Type B pancreatic cell (in vitro differentiated cells): ENCODE measurements around the gene SPATA20. TPM values are rescaled to one million over a fixed set of nuclear protein-coding genes. Genes with fewer than 3 reads are reported as not detected.

Experiments
- DNase-seq: peaks from one replicate; pipeline ENCODE4 v3.0.0; 2021; ENCODE audit warnings: mixed read lengths; ENCODE audit not compliant: unreplicated experiment; ENCODE audit errors: extremely low spot score
- H3K27ac Mint-ChIP-seq: 2 replicates; pipeline ENCODE4 v1.8.0; 2021; ENCODE audit warnings: mild to moderate bottlenecking, mixed read lengths
- H3K27me3 Mint-ChIP-seq: 2 replicates; pipeline ENCODE4 v1.8.0; 2021; ENCODE audit warnings: mixed read lengths
- H3K36me3 Mint-ChIP-seq: 2 replicates; pipeline ENCODE4 v1.8.0; 2021; ENCODE audit warnings: mixed read lengths
- H3K4me1 Mint-ChIP-seq: one replicate; pipeline ENCODE4 v1.8.0; 2021; ENCODE audit warnings: mixed read lengths; ENCODE audit not compliant: unreplicated experiment
- H3K4me3 Mint-ChIP-seq: 2 replicates; pipeline ENCODE4 v1.8.0; 2021; ENCODE audit warnings: mild to moderate bottlenecking, mixed read lengths
- H3K9me3 Mint-ChIP-seq: 2 replicates; pipeline ENCODE4 v1.8.0; 2021; ENCODE audit warnings: mixed read lengths
- CTCF ChIP-seq: fragments of 200-600 bp; sonication (generic); conservative IDR thresholded peaks from 2 replicates; pipeline ENCODE4 v1.5.0; 2021; ENCODE audit warnings: antibody characterized with exemption, mild to moderate bottlenecking
- total RNA-seq: library from RNA; stranded (reverse); gene quantifications from 2 replicates; pipeline ENCODE4 v1.2.1, GENCODE V29; 2021; ENCODE audit warnings: low replicate concordance

Gene SPATA20
- total RNA-seq, 1 donor from 2014 or later, result 51.3 TPM

GRCh38 chr17:50576864-50577263 is 29.9 kb downstream of the SPATA20 start:
- no peak for DNase-seq
- peaks cover 7% of the 10 kb centered on the region for H3K36me3 Mint-ChIP-seq
- H3K4me3 Mint-ChIP-seq, result no peak overlapping the region
- no peak for TF ChIP-seq CTCF
- H3K27ac Mint-ChIP-seq, result no peak overlapping the region
- H3K27me3 Mint-ChIP-seq, result peaks cover 5% of the 10 kb centered on the region
- H3K9me3 Mint-ChIP-seq, result no peaks in the 10 kb centered on the region
- H3K4me1 Mint-ChIP-seq, result peaks cover 11% of the 10 kb centered on the region

DNA sequence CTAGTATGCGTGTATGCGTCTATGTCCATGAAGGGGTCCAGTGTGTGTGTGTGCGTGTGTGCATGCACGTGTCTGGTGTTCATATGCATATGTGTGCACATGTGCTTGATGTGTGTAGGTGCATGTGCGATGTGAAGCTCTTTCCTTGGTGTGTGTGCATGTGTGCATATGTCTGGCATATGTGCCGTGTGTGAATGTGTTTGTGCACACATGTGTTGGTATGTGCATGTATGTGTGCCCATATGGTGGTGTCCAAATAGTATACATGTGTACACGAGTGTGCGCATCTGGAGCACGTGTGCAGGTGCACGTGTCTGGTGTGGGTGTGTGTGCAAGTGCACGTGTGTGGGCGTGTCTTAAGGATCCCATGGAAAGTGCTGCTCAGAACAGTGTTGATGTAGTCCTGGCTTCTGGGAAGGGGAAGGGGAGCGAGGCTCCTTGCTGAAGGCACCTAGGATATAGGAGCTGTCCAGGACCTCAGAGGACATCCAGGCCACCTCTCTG is 30.5 kb downstream of the SPATA20 start:
- Mint-ChIP-seq H3K9me3 (no peaks in the 10 kb centered on the region), H3K27me3 (peaks cover 5% of the 10 kb centered on the region)
- no peak for DNase-seq

GRCh38 chr17:50578173-50578572 is 31.2 kb downstream of the SPATA20 start:
- Mint-ChIP-seq H3K27ac (no peak overlapping the region), H3K4me3 (no peak overlapping the region), H3K27me3 (peaks cover 5% of the 10 kb centered on the region), H3K9me3 (no peaks in the 10 kb centered on the region), H3K4me1 (peaks cover 18% of the 10 kb centered on the region), H3K36me3 (peaks cover 7% of the 10 kb centered on the region)
- TF ChIP-seq CTCF, result no peak
- no peak for DNase-seq

More for the DNA sequence above, 30.5 kb downstream of the SPATA20 start:
- Mint-ChIP-seq H3K36me3 (peaks cover 7% of the 10 kb centered on the region), H3K4me3 (no peak overlapping the region), H3K27ac (no peak overlapping the region), H3K4me1 (peaks cover 11% of the 10 kb centered on the region)
- TF ChIP-seq CTCF, result no peak

DNA sequence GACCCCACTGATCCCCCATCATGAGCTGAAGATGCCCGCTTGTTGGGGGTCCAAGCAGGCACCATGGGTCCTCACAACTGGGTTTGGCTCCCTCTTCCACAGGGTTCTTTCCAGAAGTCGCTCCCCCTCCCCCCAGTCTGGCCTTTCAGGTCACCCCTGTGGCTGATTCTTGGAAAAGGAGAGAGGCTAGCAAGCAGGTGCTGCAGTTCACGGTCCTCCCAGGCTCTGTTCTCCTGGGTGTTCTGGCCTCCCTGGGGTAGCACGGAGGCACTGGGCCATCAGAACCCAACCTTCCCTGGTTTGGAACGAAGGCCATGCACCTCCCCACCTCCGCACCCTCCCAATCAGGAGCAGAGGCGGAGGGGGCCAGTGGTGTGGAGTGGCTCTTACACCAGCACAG is 32.4 kb downstream of the SPATA20 start:
- Mint-ChIP-seq H3K4me3 (no peak overlapping the region), H3K9me3 (no peaks in the 10 kb centered on the region), H3K36me3 (peaks cover 7% of the 10 kb centered on the region), H3K27me3 (peaks cover 13% of the 10 kb centered on the region), H3K4me1 (peaks cover 26% of the 10 kb centered on the region), H3K27ac (no peak overlapping the region)
- no peak for TF ChIP-seq CTCF
- DNase-seq, result no peak

DNA sequence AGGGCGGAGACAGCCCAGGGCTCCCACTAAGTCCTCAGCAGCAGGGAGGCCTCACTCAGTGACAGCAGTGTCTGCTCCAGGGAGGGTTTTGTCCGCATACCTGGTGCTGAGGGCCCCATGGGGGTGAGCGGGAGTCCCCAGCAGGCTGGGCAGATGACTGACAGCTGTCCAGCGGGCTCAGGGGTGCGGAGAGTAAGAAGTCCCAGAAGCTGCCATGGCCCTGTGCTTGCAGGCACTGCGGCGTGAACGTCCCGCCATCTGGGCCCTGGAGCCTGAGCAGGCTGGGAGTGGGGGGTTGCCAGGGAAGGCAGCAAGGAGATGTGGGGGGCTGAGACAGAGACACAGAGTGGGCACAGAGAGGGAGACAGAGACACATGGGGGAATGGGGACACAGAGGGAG is 33.7 kb downstream of the SPATA20 start:
- H3K27me3 Mint-ChIP-seq, result peaks cover 13% of the 10 kb centered on the region
- DNase-seq, result no peak
- H3K36me3 Mint-ChIP-seq, result peaks cover 7% of the 10 kb centered on the region
- no peaks in the 10 kb centered on the region for H3K9me3 Mint-ChIP-seq
- no peak for TF ChIP-seq CTCF
- H3K27ac Mint-ChIP-seq, result no peak overlapping the region
- H3K4me1 Mint-ChIP-seq, result peaks cover 35% of the 10 kb centered on the region
- H3K4me3 Mint-ChIP-seq, result no peak overlapping the region

GRCh38 chr17:50581316-50581715 is 34.3 kb downstream of the SPATA20 start:
- Mint-ChIP-seq H3K27me3 (peaks cover 16% of the 10 kb centered on the region), H3K4me1 (peaks cover 42% of the 10 kb centered on the region), H3K27ac (no peak overlapping the region), H3K9me3 (no peaks in the 10 kb centered on the region), H3K4me3 (no peak overlapping the region), H3K36me3 (peaks cover 7% of the 10 kb centered on the region)
- TF ChIP-seq CTCF, result no peak
- no peak for DNase-seq
